ENCODE results near the gene NUFIP2.

GRCh38 chr17:29303386-29303785, 9.4 kb upstream of the NUFIP2 start:
- no peak for TF ChIP-seq ZC3H10 (CRISPR knock-in tag; IDR thresholded peaks at IDR 0.05)
- TF ChIP-seq ARNTL (CRISPR knock-in tag; IDR thresholded peaks at IDR 0.05; ENCODE audit: borderline replicate concordance, low read depth), result no peak
- no peak for TF ChIP-seq ZFP3 (CRISPR knock-in tag; IDR thresholded peaks at IDR 0.05)
- TF ChIP-seq RARB (CRISPR knock-in tag; IDR thresholded peaks at IDR 0.05), result no peak
- TF ChIP-seq PPARA (CRISPR knock-in tag; IDR thresholded peaks at IDR 0.05; ENCODE audit: borderline replicate concordance), result no peak
- no peak for TF ChIP-seq TCF4 (CRISPR knock-in tag; IDR thresholded peaks at IDR 0.05; ENCODE audit: borderline replicate concordance)
- TF ChIP-seq GLIS3 (CRISPR knock-in tag; IDR thresholded peaks at IDR 0.05), result no peak

Data from SK-N-SH treated with all-trans-retinoic acid at 6 μM for 48 hours (cell line).